Measurements from ENCODE around the gene PLOD3. TPM values are rescaled to one million over a fixed set of nuclear protein-coding genes. Genes with fewer than 3 reads are reported as not detected.

PLOD3 gene
- total RNA-seq, 2 experiments from 2014 or later, result 9.2 to 30.5 TPM

DNA sequence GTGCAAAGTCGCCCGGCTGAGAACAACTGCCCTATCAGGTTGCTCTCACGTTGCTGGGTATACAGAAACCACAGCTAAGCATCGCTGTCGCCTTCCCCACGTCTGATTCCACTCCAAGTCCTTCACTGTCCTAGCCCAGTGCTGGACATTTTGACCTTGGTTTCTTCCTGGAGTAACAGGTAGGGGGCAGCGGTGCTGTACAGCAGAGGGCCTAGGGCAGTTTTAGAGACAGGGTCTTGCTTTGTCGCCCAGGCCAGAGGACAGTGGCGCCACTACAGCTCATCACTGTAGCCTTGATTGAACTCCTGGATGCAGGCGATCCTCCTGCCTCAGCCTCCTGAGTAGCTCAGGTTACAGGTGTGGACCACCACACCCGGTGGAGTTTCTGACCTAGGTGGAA lies 17.7 kb upstream of the PLOD3 start:
- no TSS peak for BruUV-seq (replicated peaks)
- H3K9me2 ChIP-seq (ENCODE audit: insufficient read depth, low read length), result no peaks in the 10 kb centered on the region
- no peaks in the 10 kb centered on the region for H4K20me1 ChIP-seq (ENCODE audit: insufficient read depth, low read length)
- no peaks in the 10 kb centered on the region for H3K9me3 ChIP-seq (ENCODE audit: low read length)
- no peak for DNase-seq (ENCODE audit: low spot score)
- H3K4me3 ChIP-seq (ENCODE audit: low read depth, low read length, poor library complexity, severe bottlenecking), result no peak overlapping the region
- no peak overlapping the region for H3K27ac ChIP-seq (ENCODE audit: low read depth, low read length, poor library complexity, severe bottlenecking)
- no peak overlapping the region for H2AFZ ChIP-seq (ENCODE audit: low read length)
- peaks cover 22% of the 10 kb centered on the region; the same call in 1 of the 2 replicates for H3K36me3 ChIP-seq (ENCODE audit: insufficient read depth, low read length)
- H3K4me2 ChIP-seq (ENCODE audit: low read length), result no peak overlapping the region
- H3K4me1 ChIP-seq (ENCODE audit: insufficient read depth, low read length, poor library complexity, severe bottlenecking), result no peaks in the 10 kb centered on the region
- ChIA-PET CTCF (ENCODE audit: unreplicated experiment) (no interaction called here), POLR2A (no interaction called here)
- intact Hi-C loops (cut with micrococcal nuclease; ENCODE audit: unreplicated experiment), result no loop called here
- H3K79me2 ChIP-seq (ENCODE audit: insufficient read depth, low read depth, low read length), result no peaks in the 10 kb centered on the region
- TF ChIP-seq, protein P1, sequence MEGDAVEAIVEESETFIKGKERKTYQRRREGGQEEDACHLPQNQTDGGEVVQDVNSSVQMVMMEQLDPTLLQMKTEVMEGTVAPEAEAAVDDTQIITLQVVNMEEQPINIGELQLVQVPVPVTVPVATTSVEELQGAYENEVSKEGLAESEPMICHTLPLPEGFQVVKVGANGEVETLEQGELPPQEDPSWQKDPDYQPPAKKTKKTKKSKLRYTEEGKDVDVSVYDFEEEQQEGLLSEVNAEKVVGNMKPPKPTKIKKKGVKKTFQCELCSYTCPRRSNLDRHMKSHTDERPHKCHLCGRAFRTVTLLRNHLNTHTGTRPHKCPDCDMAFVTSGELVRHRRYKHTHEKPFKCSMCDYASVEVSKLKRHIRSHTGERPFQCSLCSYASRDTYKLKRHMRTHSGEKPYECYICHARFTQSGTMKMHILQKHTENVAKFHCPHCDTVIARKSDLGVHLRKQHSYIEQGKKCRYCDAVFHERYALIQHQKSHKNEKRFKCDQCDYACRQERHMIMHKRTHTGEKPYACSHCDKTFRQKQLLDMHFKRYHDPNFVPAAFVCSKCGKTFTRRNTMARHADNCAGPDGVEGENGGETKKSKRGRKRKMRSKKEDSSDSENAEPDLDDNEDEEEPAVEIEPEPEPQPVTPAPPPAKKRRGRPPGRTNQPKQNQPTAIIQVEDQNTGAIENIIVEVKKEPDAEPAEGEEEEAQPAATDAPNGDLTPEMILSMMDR (conservative IDR thresholded peaks at IDR 0.05; ENCODE audit: low read length), result peak; percentile 56
- TF ChIP-seq EZH2phosphoT487 (IDR thresholded peaks at IDR 0.05; ENCODE audit: borderline replicate concordance, low read depth, low read length), result no peak

DNA sequence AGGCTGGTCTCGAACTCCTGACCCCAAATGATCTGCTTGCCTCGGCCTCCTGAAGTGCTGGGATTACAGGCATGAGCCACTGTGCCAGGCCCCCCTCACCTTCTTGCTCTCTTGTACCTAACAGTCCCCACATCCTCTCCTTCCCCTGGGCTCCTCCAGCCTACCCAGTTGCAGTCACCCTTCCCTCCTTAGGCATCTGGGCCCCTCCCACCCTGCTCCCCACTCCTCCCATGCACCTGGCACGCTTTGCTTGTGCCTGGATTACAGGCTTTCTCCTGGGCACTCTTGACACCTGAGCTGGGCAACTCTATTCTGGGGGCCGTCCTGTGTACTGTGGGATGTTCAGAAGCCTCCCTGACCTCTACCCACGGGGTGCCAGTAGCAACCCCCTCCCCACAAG lies 17.3 kb upstream of the PLOD3 start:
- no peak for DNase-seq (ENCODE audit: low spot score)
- TF ChIP-seq EZH2phosphoT487 (IDR thresholded peaks at IDR 0.05; ENCODE audit: borderline replicate concordance, low read depth, low read length), result no peak
- TF ChIP-seq, protein P1 (conservative IDR thresholded peaks at IDR 0.05; ENCODE audit: low read length), result no peak
- no peak overlapping the region for H3K27ac ChIP-seq (ENCODE audit: low read depth, low read length, poor library complexity, severe bottlenecking)
- H3K9me2 ChIP-seq (ENCODE audit: insufficient read depth, low read length), result no peaks in the 10 kb centered on the region
- BruUV-seq (replicated peaks), result no TSS peak
- H4K20me1 ChIP-seq (ENCODE audit: insufficient read depth, low read length), result no peaks in the 10 kb centered on the region
- intact Hi-C loops (cut with micrococcal nuclease; ENCODE audit: unreplicated experiment), result no loop called here
- H3K9me3 ChIP-seq (ENCODE audit: low read length), result no peaks in the 10 kb centered on the region
- ChIA-PET POLR2A (no interaction called here), CTCF (ENCODE audit: unreplicated experiment) (no interaction called here)
- H3K4me2 ChIP-seq (ENCODE audit: low read length), result no peak overlapping the region
- no peaks in the 10 kb centered on the region for H3K79me2 ChIP-seq (ENCODE audit: insufficient read depth, low read depth, low read length)
- peaks cover 17% of the 10 kb centered on the region; the same call in 1 of the 2 replicates for H3K36me3 ChIP-seq (ENCODE audit: insufficient read depth, low read length)
- H2AFZ ChIP-seq (ENCODE audit: low read length), result no peak overlapping the region
- H3K4me3 ChIP-seq (ENCODE audit: low read depth, low read length, poor library complexity, severe bottlenecking), result no peak overlapping the region
- H3K4me1 ChIP-seq (ENCODE audit: insufficient read depth, low read length, poor library complexity, severe bottlenecking), result no peaks in the 10 kb centered on the region

DNA sequence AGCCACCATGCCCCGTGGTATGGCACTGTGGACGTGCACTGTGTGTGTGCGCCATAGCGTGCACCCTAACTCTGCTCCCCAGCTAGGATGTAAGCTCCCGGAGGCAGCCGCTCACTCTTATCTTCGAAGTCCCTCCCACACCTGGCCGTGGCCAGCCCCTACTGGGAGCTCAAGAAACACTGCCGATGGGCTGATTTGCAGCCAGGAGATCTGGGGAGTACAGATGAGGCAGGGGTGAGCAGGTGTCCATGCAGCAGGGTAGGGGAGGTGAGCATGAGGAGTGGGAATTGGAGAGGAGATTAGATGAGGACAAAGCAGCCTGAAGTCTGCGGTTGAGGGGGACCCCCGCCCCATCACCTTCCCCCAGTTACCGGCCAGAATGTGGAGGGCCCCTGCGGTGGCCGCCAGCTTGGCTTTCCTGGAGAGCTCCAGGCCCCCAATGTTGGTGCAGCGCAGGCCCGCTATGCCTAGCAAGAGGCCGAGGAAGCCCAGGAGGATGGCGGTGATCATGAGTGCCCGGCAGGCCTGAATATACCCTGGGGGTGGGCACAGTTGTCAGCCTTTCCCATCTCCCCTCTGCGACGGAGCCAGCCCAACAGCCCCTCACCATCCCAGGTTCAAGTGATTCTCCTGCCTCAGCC lies 16.6 kb upstream of the PLOD3 start:
- POLR2A ChIA-PET, result interaction anchor here (0.6 kb wide), 1 partner anchor 37 kb away, joined by 5 read pairs; no protein-coding TSS in a partner anchor
- TF ChIP-seq EZH2phosphoT487 (IDR thresholded peaks at IDR 0.05; ENCODE audit: borderline replicate concordance, low read depth, low read length), result no peak
- TF ChIP-seq, protein P1 (conservative IDR thresholded peaks at IDR 0.05; ENCODE audit: low read length), result no peak
- Histone ChIP-seq H2AFZ (ENCODE audit: low read length) (no peak overlapping the region), H4K20me1 (ENCODE audit: insufficient read depth, low read length) (no peaks in the 10 kb centered on the region), H3K4me1 (ENCODE audit: insufficient read depth, low read length, poor library complexity, severe bottlenecking) (no peaks in the 10 kb centered on the region), H3K9me3 (ENCODE audit: low read length) (no peaks in the 10 kb centered on the region), H3K27ac (ENCODE audit: low read depth, low read length, poor library complexity, severe bottlenecking) (no peak overlapping the region), H3K36me3 (ENCODE audit: insufficient read depth, low read length) (peaks cover 15% of the 10 kb centered on the region; the same call in 1 of the 2 replicates), H3K79me2 (ENCODE audit: insufficient read depth, low read depth, low read length) (no peaks in the 10 kb centered on the region), H3K4me2 (ENCODE audit: low read length) (no peak overlapping the region), H3K4me3 (ENCODE audit: low read depth, low read length, poor library complexity, severe bottlenecking) (no peak overlapping the region), H3K9me2 (ENCODE audit: insufficient read depth, low read length) (no peaks in the 10 kb centered on the region)
- no peak for DNase-seq (ENCODE audit: low spot score)
- intact Hi-C loops (cut with micrococcal nuclease; ENCODE audit: unreplicated experiment), result no loop called here
- CTCF ChIA-PET (ENCODE audit: unreplicated experiment), result no interaction called here
- no TSS peak for BruUV-seq (replicated peaks)
